H1 (cell line): Measurements from ENCODE around the gene SPN. TPM values are rescaled to one million over a fixed set of nuclear protein-coding genes. Genes with fewer than 3 reads are reported as not detected.
A peak's percentile ranks its signal among the peaks of the same experiment; 100 is the strongest.

ENCODE experiments used
- CTCF ChIA-PET: fragments of 300-600 bp; sonication (Branson Sonifier 250); formaldehyde crosslinking; loops from one replicate; lab custom pipeline; 2021; ENCODE audit not compliant: partially characterized antibody; lab: Charles Lee
- POLR2A ChIA-PET: fragments of 300-600 bp; sonication (Branson Sonifier 250); formaldehyde crosslinking; loops from one replicate; lab custom pipeline; 2021; ENCODE audit warnings: inconsistent platforms; ENCODE audit not compliant: partially characterized antibody; lab: Charles Lee
- DNase-seq, 2 experiments: peaks; one replicate each; pipeline versions ENCODE4 v3.0.0 to v3.0.0-alpha.2; 2010 to 2022; ENCODE audit warnings: low spot score in 2 of 2, low read depth in 1 of 2, mixed read lengths in 1 of 2
- FAIRE-seq: peaks from 2 replicates; lab custom pipeline; 2011; peaks lifted over from hg19 to GRCh38; lab: Jason Lieb, UNC
- H2AFZ ChIP-seq: 2 replicates; pipeline ENCODE4 v1.8.1; 2012; ENCODE audit warnings: low read length, inconsistent platforms
- H2AK5ac ChIP-seq: 2 replicates; pipeline ENCODE4 v1.6.1; 2013; ENCODE audit warnings: low read depth, low read length
- H2BK120ac ChIP-seq: replicated peaks from 2 replicates; pipeline ENCODE3; 2013; ENCODE audit warnings: low read depth, low read length, inconsistent platforms
- H2BK12ac ChIP-seq: 2 replicates; pipeline ENCODE4 v1.6.1; 2013; ENCODE audit warnings: low read depth, low read length
- H2BK15ac ChIP-seq: 2 replicates; pipeline ENCODE4 v1.6.1; 2013; ENCODE audit warnings: low read length
- H2BK20ac ChIP-seq: 2 replicates; pipeline ENCODE4 v1.6.1; 2013; ENCODE audit warnings: low read length
- H2BK5ac ChIP-seq: 2 replicates; pipeline ENCODE4 v1.6.1; 2013; ENCODE audit warnings: low read depth, low read length
- H3K14ac ChIP-seq: 2 replicates; pipeline ENCODE4 v1.6.1; 2013; ENCODE audit warnings: inconsistent platforms; ENCODE audit not compliant: insufficient read length
- H3K18ac ChIP-seq: 2 replicates; pipeline ENCODE4 v1.6.1; 2013; ENCODE audit warnings: low read length; ENCODE audit errors: extremely low read depth
- H3K23ac ChIP-seq: 2 replicates; pipeline ENCODE4 v1.6.1; 2013; ENCODE audit warnings: inconsistent platforms; ENCODE audit not compliant: insufficient read length
- H3K23me2 ChIP-seq: 2 replicates; pipeline ENCODE4 v1.6.1; 2013; ENCODE audit warnings: low read depth, low read length
- H3K27ac ChIP-seq: 2 replicates; pipeline ENCODE4 v1.6.1; 2011; ENCODE audit warnings: low read depth, low read length, inconsistent platforms
- H3K27me3 ChIP-seq, 4 experiments: replicated peaks in 1 of 4; 1 replicate in 1 of 4; 2 replicates in 3 of 4; pipeline versions ENCODE4 v1.6.1 to v1.8.1; 2011 to 2013; ENCODE audit warnings: low read length in 3 of 4, mild to moderate bottlenecking in 3 of 4, inconsistent platforms in 2 of 4, mixed read lengths in 2 of 4, moderate library complexity in 1 of 4; ENCODE audit not compliant: control insufficient read depth in 3 of 4, insufficient read depth in 3 of 4; ENCODE audit errors: extremely low read depth in 1 of 4
- H3K36me3 ChIP-seq, 4 experiments: 2 replicates each; pipeline versions ENCODE4 v1.6.1 to v1.8.1; 2011 to 2013; ENCODE audit warnings: mild to moderate bottlenecking in 4 of 4, low read length in 3 of 4, moderate library complexity in 2 of 4, control low read depth in 1 of 4, inconsistent platforms in 1 of 4; ENCODE audit not compliant: insufficient read depth in 4 of 4, control insufficient read depth in 2 of 4
- H3K4ac ChIP-seq: replicated peaks from 2 replicates; pipeline ENCODE3; 2013; ENCODE audit warnings: low read length, low read depth, mixed read lengths, inconsistent platforms; ENCODE audit not compliant: insufficient read length
- H3K4me1 ChIP-seq, 4 experiments: replicated peaks in 1 of 4; 1 replicate in 1 of 4; 2 replicates in 3 of 4; pipeline versions ENCODE4 v1.6.1 to v1.8.1; 2011 to 2013; ENCODE audit warnings: low read length in 3 of 4, inconsistent platforms in 2 of 4, mixed read lengths in 1 of 4; ENCODE audit not compliant: insufficient read depth in 4 of 4, control insufficient read depth in 3 of 4
- H3K4me2 ChIP-seq, 2 experiments: 2 replicates each; pipeline versions ENCODE4 v1.6.1 to v1.8.1; 2011 to 2013; ENCODE audit warnings: low read depth in 2 of 2, low read length in 2 of 2, control low read depth in 1 of 2, inconsistent platforms in 1 of 2, mild to moderate bottlenecking in 1 of 2; ENCODE audit not compliant: insufficient read depth in 1 of 2
- H3K4me3 ChIP-seq, 4 experiments: fragments of 200-600, 300-600 bp in 1 of 4; sonication (generic), shearing (Covaris generic), sonication (Bioruptor Twin) in 1 of 4; 2 replicates each; pipeline versions ENCODE4 v1.5.1 to v1.8.1; 2011 to 2016; ENCODE audit warnings: low read length in 4 of 4, low read depth in 3 of 4, control low read depth in 2 of 4, inconsistent platforms in 2 of 4, mild to moderate bottlenecking in 2 of 4, mixed read lengths in 1 of 4, moderate library complexity in 1 of 4; ENCODE audit not compliant: insufficient read depth in 2 of 4; ENCODE audit errors: extremely low read depth in 1 of 4
- H3K56ac ChIP-seq: replicated peaks from 2 replicates; pipeline ENCODE3; 2013; ENCODE audit warnings: low read depth, mild to moderate bottlenecking, mixed read lengths, low read length, inconsistent platforms; ENCODE audit not compliant: insufficient read length
- H3K79me1 ChIP-seq: 2 replicates; pipeline ENCODE4 v1.6.1; 2013; ENCODE audit warnings: low read depth, low read length, control low read depth
- H3K79me2 ChIP-seq, 2 experiments: 2 replicates each; pipeline versions ENCODE4 v1.6.1 to v1.8.1; 2012 to 2013; ENCODE audit warnings: low read length in 2 of 2, mild to moderate bottlenecking in 2 of 2, inconsistent platforms in 1 of 2; ENCODE audit not compliant: insufficient read depth in 2 of 2, control insufficient read depth in 1 of 2
- H3K9ac ChIP-seq, 4 experiments: replicated peaks in 1 of 4; 1 replicate in 1 of 4; 2 replicates in 3 of 4; pipeline versions ENCODE4 v1.6.1 to v1.8.1; 2011 to 2013; ENCODE audit warnings: low read depth in 3 of 4, low read length in 3 of 4, control low read depth in 2 of 4, mild to moderate bottlenecking in 2 of 4, moderate library complexity in 2 of 4, inconsistent platforms in 1 of 4; ENCODE audit errors: extremely low read depth in 1 of 4
- H3K9me3 ChIP-seq, 2 experiments: 2 replicates each; pipeline versions ENCODE4 v1.6.1 to v1.8.1; 2012 to 2013; ENCODE audit warnings: mild to moderate bottlenecking in 2 of 2, moderate library complexity in 2 of 2, control low read depth in 1 of 2, inconsistent platforms in 1 of 2, low read depth in 1 of 2, low read length in 1 of 2, mixed read lengths in 1 of 2; ENCODE audit not compliant: insufficient read depth in 2 of 2
- H4K20me1 ChIP-seq, 2 experiments: replicated peaks in 1 of 2; 2 replicates each; pipeline versions ENCODE3 to v1.8.1; 2011 to 2013; ENCODE audit warnings: inconsistent platforms in 2 of 2, low read length in 2 of 2, mild to moderate bottlenecking in 1 of 2; ENCODE audit not compliant: insufficient read depth in 2 of 2, control insufficient read depth in 1 of 2
- H4K5ac ChIP-seq: 2 replicates; pipeline ENCODE4 v1.6.1; 2013; ENCODE audit warnings: low read length, low read depth, mixed read lengths, inconsistent platforms; ENCODE audit not compliant: insufficient read length
- H4K8ac ChIP-seq: 2 replicates; pipeline ENCODE4 v1.8.0; 2013; ENCODE audit warnings: mild to moderate bottlenecking, moderate library complexity, low read length, inconsistent platforms; ENCODE audit not compliant: insufficient read depth; ENCODE audit errors: extremely low read depth
- H4K91ac ChIP-seq: replicated peaks from 2 replicates; pipeline ENCODE3; 2013; ENCODE audit warnings: low read length, mixed read lengths, inconsistent platforms; ENCODE audit not compliant: insufficient read length
- ATF3 ChIP-seq: IDR thresholded peaks from 2 replicates; pipeline ENCODE4 v1.6.1; 2011; ENCODE audit warnings: low read depth, mild to moderate bottlenecking, low read length; ENCODE audit not compliant: insufficient read depth
- CHD2 ChIP-seq: IDR thresholded peaks from 2 replicates; pipeline ENCODE4 v1.6.1; 2012; ENCODE audit warnings: low read length, improper control_type of control experiment
- RAD21 ChIP-seq, 2 experiments: IDR thresholded peaks in 1 of 2; conservative IDR thresholded peaks in 1 of 2; 2 replicates each; pipeline ENCODE4 v1.6.1; 2011; ENCODE audit warnings: low read depth in 2 of 2, low read length in 2 of 2, improper control_type of control experiment in 1 of 2, inconsistent platforms in 1 of 2, mild to moderate bottlenecking in 1 of 2, moderate library complexity in 1 of 2
- SIN3A ChIP-seq, 2 experiments: IDR thresholded peaks in 1 of 2; conservative IDR thresholded peaks in 1 of 2; 2 replicates each; pipeline ENCODE4 v1.6.1; 2011 to 2012; ENCODE audit warnings: low read length in 2 of 2, improper control_type of control experiment in 1 of 2, low read depth in 1 of 2, mild to moderate bottlenecking in 1 of 2
- whole genome bisulfite sequencing, 2 experiments: shearing (Covaris generic) in 1 of 2; methylation state at CpG; one replicate each; pipeline versions ENCODE4 v1.1.6 to v1.1.7; 2013 to 2015; ENCODE audit warnings: low lambda C conversion rate in 2 of 2, mixed read lengths in 2 of 2, inconsistent platforms in 1 of 2, low coverage in 1 of 2, missing lambda C conversion rate in 1 of 2; ENCODE audit not compliant: insufficient replicate concordance in 2 of 2, insufficient coverage in 1 of 2, insufficient read length in 1 of 2; ENCODE audit errors: extremely low coverage in 1 of 2, missing lambda C conversion rate in 1 of 2; 5-methylcytosine and 5-hydroxymethylcytosine counted together
- polyA plus RNA-seq, 7 experiments: library from polyadenylated mRNA; depleted of rRNA in 3 of 7; stranded (reverse) in 5 of 7; unstranded in 2 of 7; fragments of >200 nt in 5 of 7; fragments of 200-250 nt in 2 of 7; gene quantifications; 1 replicate in 5 of 7; 2 replicates in 1 of 7; 4 replicates in 1 of 7; pipeline versions ENCODE4 v1.2.1 to v1.2.3, GENCODE V29; 2011 to 2013; ENCODE audit warnings: missing spikeins in 2 of 7, mixed read lengths in 2 of 7
- total RNA-seq: library from RNA; stranded (reverse); fragmentation: NEBNext Ultra II Directional; extraction: Animal tissue kit (Norgen Biotek cat#: 25700); gene quantifications from 2 replicates; pipeline ENCODE4 v1.2.1, GENCODE V29; 2021

Gene SPN
- total and polyA plus RNA-seq, 2 of the 8 experiments (the other 6 are each of a cell fraction or from before 2014, with no cell fraction given) = 1.5 to 1.8 TPM

- Histone ChIP-seq H3K14ac (no peak overlapping the region), H3K4me1 (peaks cover 2 to 7% (median 4%) of the 10 kb centered on the region in 4 experiments; a peak in 2 of 7 replicates), H3K9me3 (no peaks in the 10 kb centered on the region), H2BK15ac (no peak overlapping the region), H3K9ac (peak overlapping the region in 1 of 4 experiments; percentile 39; a peak in 1 of 7 replicates), H3K4ac (no peak overlapping the region), H3K27ac (no peak overlapping the region), H3K79me1 (peaks cover 3% of the 10 kb centered on the region), H2AFZ (no peak overlapping the region), H2BK20ac (no peak overlapping the region)
- CTCF ChIA-PET = interaction anchor here (0.8 to 2.2 kb wide), 4 partner anchors 9 to 13 kb away, joined by 3 to 8 read pairs (median 6); no protein-coding TSS in a partner anchor
- no peak for DNase-seq
- no peak for TF ChIP-seq SIN3A (conservative IDR thresholded peaks at IDR 0.05 in 1 of 2, IDR thresholded peaks at IDR 0.05 in 1 of 2; ENCODE audit: low read depth in 1 of 2, low read length in 2 of 2)
- no peak for TF ChIP-seq ATF3
- no peak for TF ChIP-seq CHD2
- TF ChIP-seq RAD21 (IDR thresholded peaks at IDR 0.05 in 1 of 2, conservative IDR thresholded peaks at IDR 0.05 in 1 of 2; ENCODE audit: low read depth in 2 of 2, low read length in 2 of 2) = no peak
- TF ChIP-seq, all 59 proteins: peak for 0
- H4K91ac ChIP-seq = no peak overlapping the region
- peak overlapping the region in 1 of 2 experiments; percentile 15; a peak in 2 of 4 replicates for H3K4me2 ChIP-seq
- H3K23ac ChIP-seq = no peak overlapping the region
- H4K5ac ChIP-seq = no peak overlapping the region
- 0 out of 8 replicates have a peak overlapping the region, but pooled peaks of 1 of the 4 experiments have one; percentile 29 for H3K4me3 ChIP-seq
- no peak overlapping the region for H2BK12ac ChIP-seq
- no peak for FAIRE-seq
- H4K8ac ChIP-seq = no peak overlapping the region
- no peak overlapping the region for H3K18ac ChIP-seq
- H2BK120ac ChIP-seq = no peak overlapping the region
- no peak overlapping the region for H2AK5ac ChIP-seq
- H3K23me2 ChIP-seq = peaks cover 3% of the 10 kb centered on the region; the same call in 1 of the 2 replicates
- peaks cover 5% of the 10 kb centered on the region in 2 experiments for H4K20me1 ChIP-seq
- peak overlapping the region; percentile 39 for H3K56ac ChIP-seq
- H3K79me2 ChIP-seq = peaks cover 10 to 77% of the 10 kb centered on the region in 2 experiments
- POLR2A ChIA-PET = interaction anchor here (0.8 to 20.4 kb wide), 8 partner anchors 13 to 88 kb away, joined by 3 to 490 read pairs (median 8); partner anchors contain the start of gene QPRT
- no peak overlapping the region for H2BK5ac ChIP-seq
- peaks cover 5 to 65% (median 25%) of the 10 kb centered on the region in 4 experiments for H3K36me3 ChIP-seq
- WGBS, 2 experiments = 81% methylated on average over 4 of the region's 4 CpGs; no CpG with 5 or more reads in 1 of the 2 experiments
- no peaks in the 10 kb centered on the region for H3K27me3 ChIP-seq
Measured at GRCh38 chr16:29712809-29713208, 49.8 kb downstream of the SPN start.
